Coronary artery (tissue), 2 donors: ENCODE measurements around the gene SLBP.
A peak's percentile ranks its signal among the peaks of the same experiment; 100 is the strongest.

Experiments used
- DNase-seq: peaks from one replicate; pipeline ENCODE4 v3.0.0-alpha.2; 2017; ENCODE audit warnings: low spot score
- H3K27ac ChIP-seq, 2 donors: fragments of 200-600 bp; sonication (generic); one replicate each; pipeline ENCODE4 v1.5.1; 2016 to 2019
- H3K4me3 ChIP-seq: fragments of 200-600 bp; sonication (generic); 2 replicates; pipeline ENCODE4 v1.5.1; 2016; ENCODE audit warnings: mild to moderate bottlenecking, moderate library complexity
- TF ChIP-seq, protein P1 (sequence below): fragments of 200-600 bp; sonication (generic); IDR thresholded peaks from one replicate; pipeline ENCODE4 v1.5.1; 2019; ENCODE audit warnings: antibody characterized with exemption

Gene SLBP

DNA sequence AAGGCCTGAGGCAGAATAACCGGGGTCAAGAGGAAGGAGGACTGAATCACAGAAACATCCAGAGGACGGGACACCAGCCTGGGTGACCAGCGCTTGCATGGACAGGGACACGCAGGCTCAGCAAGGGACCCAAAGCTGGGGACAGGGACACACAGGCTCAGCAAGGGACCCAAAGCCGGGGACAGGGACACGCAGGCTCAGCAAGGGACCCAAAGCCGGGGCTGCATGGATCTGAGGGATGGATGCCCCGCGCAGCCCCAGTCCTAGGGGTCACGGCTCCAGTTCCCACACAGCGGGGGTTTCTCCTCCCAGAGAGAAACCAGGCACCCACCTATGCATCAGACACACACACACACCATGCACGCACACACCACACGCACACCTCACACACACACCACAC lies 60.5 kb downstream of the SLBP start:
- no peak for DNase-seq
- TF ChIP-seq, protein P1, sequence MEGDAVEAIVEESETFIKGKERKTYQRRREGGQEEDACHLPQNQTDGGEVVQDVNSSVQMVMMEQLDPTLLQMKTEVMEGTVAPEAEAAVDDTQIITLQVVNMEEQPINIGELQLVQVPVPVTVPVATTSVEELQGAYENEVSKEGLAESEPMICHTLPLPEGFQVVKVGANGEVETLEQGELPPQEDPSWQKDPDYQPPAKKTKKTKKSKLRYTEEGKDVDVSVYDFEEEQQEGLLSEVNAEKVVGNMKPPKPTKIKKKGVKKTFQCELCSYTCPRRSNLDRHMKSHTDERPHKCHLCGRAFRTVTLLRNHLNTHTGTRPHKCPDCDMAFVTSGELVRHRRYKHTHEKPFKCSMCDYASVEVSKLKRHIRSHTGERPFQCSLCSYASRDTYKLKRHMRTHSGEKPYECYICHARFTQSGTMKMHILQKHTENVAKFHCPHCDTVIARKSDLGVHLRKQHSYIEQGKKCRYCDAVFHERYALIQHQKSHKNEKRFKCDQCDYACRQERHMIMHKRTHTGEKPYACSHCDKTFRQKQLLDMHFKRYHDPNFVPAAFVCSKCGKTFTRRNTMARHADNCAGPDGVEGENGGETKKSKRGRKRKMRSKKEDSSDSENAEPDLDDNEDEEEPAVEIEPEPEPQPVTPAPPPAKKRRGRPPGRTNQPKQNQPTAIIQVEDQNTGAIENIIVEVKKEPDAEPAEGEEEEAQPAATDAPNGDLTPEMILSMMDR = no peak

DNA sequence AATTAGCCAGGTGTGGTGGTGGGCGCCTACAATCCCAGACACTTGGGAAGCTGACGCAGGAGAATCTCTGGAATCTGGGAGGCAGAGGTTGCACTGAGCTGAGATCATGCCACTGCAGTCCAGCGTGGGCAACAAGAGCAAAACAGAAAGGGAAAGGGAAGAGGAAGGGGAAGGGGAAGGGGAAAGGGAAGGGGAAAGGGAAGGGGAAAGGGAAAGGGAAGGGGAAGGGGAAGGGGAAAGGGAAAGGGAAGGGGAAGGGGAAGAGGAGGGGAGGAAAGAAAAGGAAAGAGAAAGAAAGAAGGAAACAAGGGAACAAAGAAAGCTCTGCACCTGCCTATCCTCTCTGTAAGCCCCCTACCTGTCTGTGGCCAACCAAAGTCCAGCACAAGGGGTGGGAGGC lies 63.2 kb downstream of the SLBP start:
- no peak for DNase-seq
- no peak overlapping the region for H3K4me3 ChIP-seq
- TF ChIP-seq, protein P1 = no peak
- H3K27ac ChIP-seq = no peak overlapping the region

More for the DNA sequence above, 60.5 kb downstream of the SLBP start:
- Histone ChIP-seq H3K27ac (no peak overlapping the region), H3K4me3 (no peak overlapping the region)

DNA sequence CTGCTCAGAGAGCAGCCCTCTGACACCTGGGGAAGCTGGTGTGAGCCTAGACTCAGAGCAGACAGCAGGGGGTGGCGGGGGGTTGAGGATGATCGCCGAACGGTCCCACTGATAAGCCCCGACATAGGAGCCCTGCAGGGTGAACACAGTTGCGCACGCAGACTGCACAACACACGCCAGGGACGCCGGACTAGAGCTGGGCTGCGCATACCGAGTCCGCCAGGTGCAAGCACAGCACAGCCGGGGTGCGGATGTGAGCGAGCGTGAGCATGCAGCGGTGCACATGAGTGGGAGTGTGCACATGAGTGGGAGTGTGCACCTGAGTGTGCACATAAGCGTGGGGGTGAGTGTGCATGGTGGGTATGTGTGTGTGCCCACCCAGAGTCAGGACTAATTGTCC lies 64.7 kb downstream of the SLBP start:
- H3K27ac ChIP-seq = no peak overlapping the region
- TF ChIP-seq, protein P1 = no peak
- DNase-seq = no peak
- H3K4me3 ChIP-seq = no peak overlapping the region

DNA sequence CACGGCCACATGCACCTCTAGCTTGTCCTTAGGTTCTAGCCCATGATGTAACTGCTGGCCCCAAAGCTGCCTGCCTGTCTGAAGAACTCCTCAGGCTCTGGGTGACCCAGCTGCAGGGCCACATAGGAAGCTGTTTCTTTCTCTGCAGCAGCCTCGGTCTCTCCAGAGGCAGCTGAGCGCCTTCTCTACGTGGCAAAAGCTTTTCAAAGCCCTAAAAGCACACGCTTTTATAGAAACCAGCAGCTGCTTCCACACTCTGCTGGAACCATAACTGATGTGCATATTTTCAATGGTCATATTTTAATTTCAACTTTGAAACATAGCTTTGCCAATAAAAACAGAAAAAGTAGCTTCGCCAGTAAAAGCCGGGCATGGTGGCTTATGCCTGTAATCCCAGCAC lies 65.4 kb downstream of the SLBP start:
- H3K4me3 ChIP-seq = no peak overlapping the region
- DNase-seq = no peak
- TF ChIP-seq, protein P1 = no peak
- no peak overlapping the region for H3K27ac ChIP-seq

DNA sequence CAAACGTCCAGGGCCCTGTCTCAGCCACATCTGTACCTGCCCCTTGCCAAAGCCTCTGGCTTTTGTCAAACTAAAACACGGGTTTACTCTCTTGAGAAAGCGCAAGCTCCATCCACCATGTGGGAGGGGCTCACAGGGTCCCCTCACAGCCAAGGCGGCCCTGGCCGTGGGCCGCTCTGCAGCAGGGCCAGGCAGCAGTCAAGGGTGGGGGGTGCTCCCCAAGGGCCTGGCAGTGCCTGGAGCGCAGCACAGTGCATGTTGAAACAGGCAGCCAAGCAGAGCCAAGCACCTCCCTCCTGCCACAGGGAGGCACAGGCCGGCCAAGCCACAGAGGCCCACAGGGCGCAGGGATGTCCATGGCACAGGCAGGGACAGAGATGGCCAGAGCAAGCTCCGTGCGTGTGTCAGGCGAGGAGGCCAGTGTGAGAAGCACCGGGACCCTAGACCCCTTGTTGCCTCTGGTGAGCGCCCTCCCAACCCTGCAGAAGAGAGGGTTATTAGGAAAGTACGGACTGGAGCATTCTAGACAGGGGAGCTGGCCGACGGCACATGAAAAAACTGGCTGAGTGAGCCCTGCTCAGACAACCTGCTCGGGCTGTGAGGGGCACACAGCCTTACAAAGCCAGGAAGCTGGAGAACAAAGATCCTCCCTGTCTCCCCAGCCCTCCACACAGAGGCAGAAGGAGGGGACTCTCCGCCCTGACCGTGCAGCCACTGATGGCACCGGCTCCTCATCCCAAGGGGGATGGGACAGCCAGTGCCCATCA lies 67.0 kb downstream of the SLBP start:
- peak overlapping the region; percentile 25 for H3K4me3 ChIP-seq
- no peak for DNase-seq
- no peak overlapping the region for H3K27ac ChIP-seq
- TF ChIP-seq, protein P1 = no peak

DNA sequence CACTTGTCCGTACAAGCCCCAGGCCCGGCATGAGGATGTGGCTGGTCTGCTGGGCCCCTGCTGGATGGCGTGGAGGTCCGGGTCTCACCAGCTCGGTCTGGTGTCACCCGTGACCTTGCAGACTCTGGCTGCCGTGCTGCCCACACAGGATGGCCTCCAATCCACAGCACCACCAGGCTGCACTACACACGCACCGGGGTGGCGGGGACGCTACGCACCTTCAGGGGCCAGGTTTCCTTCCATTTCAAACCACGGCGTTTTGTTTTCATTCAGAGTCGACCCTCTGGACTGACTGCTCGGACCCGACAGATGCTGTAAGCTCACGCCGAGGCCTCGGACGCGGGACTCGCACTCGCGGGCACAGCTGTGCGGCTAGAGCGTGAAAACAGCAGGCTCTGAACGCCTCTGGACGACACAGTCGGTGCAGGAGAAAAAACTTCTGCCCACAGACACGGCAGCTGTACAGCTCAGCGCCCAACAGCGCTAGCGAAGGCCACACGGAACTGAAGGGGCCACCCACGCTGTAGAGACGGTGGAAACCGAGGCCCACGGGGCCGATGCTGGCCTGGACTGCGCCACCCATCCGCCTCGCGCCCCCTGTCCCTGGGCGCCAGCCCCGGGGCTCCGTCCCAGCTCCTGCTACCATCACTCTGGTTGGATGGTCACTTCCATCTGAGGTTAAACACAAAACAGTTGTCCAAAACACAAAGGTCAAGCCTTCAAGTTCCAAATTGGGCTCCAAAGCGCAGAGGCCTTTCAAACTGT lies 68.0 kb downstream of the SLBP start:
- H3K4me3 ChIP-seq = no peak overlapping the region
- no peak for DNase-seq
- TF ChIP-seq, protein P1 = no peak
- H3K27ac ChIP-seq = no peak overlapping the region
